ENCODE results near the gene NPTX1.

DNA sequence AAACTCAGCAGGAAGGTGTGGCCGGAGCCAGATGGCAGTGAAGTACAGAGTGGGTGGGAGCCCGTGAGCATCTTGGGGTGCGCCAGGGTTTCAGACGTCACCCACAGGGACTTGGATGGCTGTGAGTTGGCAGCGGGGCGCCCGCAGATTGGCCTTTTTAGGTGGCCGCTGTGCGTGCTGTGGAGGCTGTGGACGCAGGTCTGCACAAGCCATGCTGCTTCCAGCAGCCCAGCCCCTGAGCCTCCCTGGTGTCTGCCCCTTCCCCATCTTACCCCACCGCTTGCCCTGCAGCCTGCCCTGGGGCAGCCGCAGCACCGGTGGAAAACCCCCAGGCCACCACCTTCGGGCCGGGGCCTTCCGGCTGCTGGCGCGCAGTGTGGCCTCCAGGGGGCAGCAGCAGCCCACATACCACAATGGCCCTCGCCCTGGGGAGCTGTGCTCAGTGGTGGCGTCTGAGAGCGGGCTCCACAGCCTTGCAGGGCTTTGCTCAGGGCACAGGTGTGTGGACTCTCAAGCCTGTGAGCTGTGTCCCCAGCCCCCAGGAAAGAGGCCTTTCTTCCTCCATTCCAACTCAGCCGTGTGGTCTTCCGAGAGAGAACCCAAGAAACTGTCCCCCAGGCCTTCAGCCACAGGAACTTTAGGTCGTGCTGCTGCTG is 49.6 kb downstream of the NPTX1 start:
- TF ChIP-seq POLR2A (IDR thresholded peaks at IDR 0.05), result no peak
- TF ChIP-seq, protein P1, sequence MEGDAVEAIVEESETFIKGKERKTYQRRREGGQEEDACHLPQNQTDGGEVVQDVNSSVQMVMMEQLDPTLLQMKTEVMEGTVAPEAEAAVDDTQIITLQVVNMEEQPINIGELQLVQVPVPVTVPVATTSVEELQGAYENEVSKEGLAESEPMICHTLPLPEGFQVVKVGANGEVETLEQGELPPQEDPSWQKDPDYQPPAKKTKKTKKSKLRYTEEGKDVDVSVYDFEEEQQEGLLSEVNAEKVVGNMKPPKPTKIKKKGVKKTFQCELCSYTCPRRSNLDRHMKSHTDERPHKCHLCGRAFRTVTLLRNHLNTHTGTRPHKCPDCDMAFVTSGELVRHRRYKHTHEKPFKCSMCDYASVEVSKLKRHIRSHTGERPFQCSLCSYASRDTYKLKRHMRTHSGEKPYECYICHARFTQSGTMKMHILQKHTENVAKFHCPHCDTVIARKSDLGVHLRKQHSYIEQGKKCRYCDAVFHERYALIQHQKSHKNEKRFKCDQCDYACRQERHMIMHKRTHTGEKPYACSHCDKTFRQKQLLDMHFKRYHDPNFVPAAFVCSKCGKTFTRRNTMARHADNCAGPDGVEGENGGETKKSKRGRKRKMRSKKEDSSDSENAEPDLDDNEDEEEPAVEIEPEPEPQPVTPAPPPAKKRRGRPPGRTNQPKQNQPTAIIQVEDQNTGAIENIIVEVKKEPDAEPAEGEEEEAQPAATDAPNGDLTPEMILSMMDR (IDR thresholded peaks at IDR 0.05), result peak in 1 of 3 donors; percentile 74

Measured in lower leg skin (tissue), 3 donors.